Natural killer cell (primary cell): ENCODE measurements around the gene AJM1. TPM values are rescaled to one million over a fixed set of nuclear protein-coding genes. Genes with fewer than 3 reads are reported as not detected.

Source experiments
- ATAC-seq, 3 donors: fragments of 150-1000 bp in 2 of 3; fragments of 200-7000 bp in 1 of 3; cut with Tn5 transposase; 1 replicate in 1 of 3; 2 replicates in 2 of 3; pipeline ENCODE4 v1.10.0; 2021; ENCODE audit warnings: mild to moderate bottlenecking in 2 of 3, moderate library complexity in 2 of 3
- DNase-seq, 2 donors: peaks; one replicate each; pipeline versions ENCODE4 v3.0.0 to v3.0.0-alpha.2; 2013 to 2021; ENCODE audit warnings: mixed read lengths in 1 of 2
- H3K27ac ChIP-seq: one replicate; pipeline ENCODE4 v1.5.1; 2013; ENCODE audit warnings: mild to moderate bottlenecking, low read length
- H3K27me3 ChIP-seq: one replicate; pipeline ENCODE4 v1.6.1; 2013; ENCODE audit warnings: low read length; ENCODE audit not compliant: control insufficient read depth, insufficient read depth
- H3K36me3 ChIP-seq: one replicate; pipeline ENCODE4 v1.6.1; 2013; ENCODE audit warnings: low read length; ENCODE audit not compliant: control insufficient read depth, insufficient read depth
- H3K4me1 ChIP-seq: one replicate; pipeline ENCODE4 v1.6.1; 2013; ENCODE audit warnings: low read length; ENCODE audit not compliant: control insufficient read depth, insufficient read depth
- H3K4me3 ChIP-seq: one replicate; pipeline ENCODE4 v1.5.1; 2013; ENCODE audit warnings: low read length
- H3K9me3 ChIP-seq: one replicate; pipeline ENCODE4 v1.6.1; 2013; ENCODE audit warnings: low read length; ENCODE audit not compliant: control insufficient read depth, insufficient read depth
- H3K27ac Mint-ChIP-seq, 2 donors: one replicate each; pipeline ENCODE4 v1.8.0; 2022; ENCODE audit warnings: mild to moderate bottlenecking in 2 of 2, mixed read lengths in 2 of 2, moderate library complexity in 1 of 2
- H3K27me3 Mint-ChIP-seq, 2 donors: one replicate each; pipeline ENCODE4 v1.8.0; 2022; ENCODE audit warnings: low read depth in 2 of 2, mixed read lengths in 2 of 2
- H3K36me3 Mint-ChIP-seq: one replicate; pipeline ENCODE4 v1.8.0; 2022; ENCODE audit warnings: mixed read lengths
- H3K4me1 Mint-ChIP-seq, 2 donors: one replicate each; pipeline ENCODE4 v1.8.0; 2022; ENCODE audit warnings: mixed read lengths in 2 of 2
- H3K4me3 Mint-ChIP-seq: one replicate; pipeline ENCODE4 v1.8.0; 2022; ENCODE audit warnings: mild to moderate bottlenecking, moderate library complexity, mixed read lengths
- H3K9me3 Mint-ChIP-seq, 2 donors: one replicate each; pipeline ENCODE4 v1.8.0; 2022; ENCODE audit warnings: mixed read lengths in 2 of 2
- WGBS: methylation state at CpG from one replicate; pipeline ENCODE4 v1.1.7; 2013; ENCODE audit warnings: missing lambda C conversion rate; ENCODE audit not compliant: insufficient coverage; 5-methylcytosine and 5-hydroxymethylcytosine counted together
- intact Hi-C: fragments of 100-400 bp; cut with micrococcal nuclease; formaldehyde crosslinking; loops from one replicate; pipeline ENCODE4 v1.14.2; 2022
- total RNA-seq, 4 donors: library from RNA; stranded (reverse); fragments of 120-200 nt in 1 of 4; gene quantifications; one replicate each; pipeline versions ENCODE4 v1.2.3 to v1.2.4, GENCODE V29; 2013 to 2022
- TF ChIP-seq, protein P1 (sequence below): fragments of 200-600 bp; IDR thresholded peaks from one replicate; pipeline ENCODE4 v1.8.0; 2022; ENCODE audit warnings: antibody characterized with exemption

The AJM1 gene
- total RNA-seq, 3 donors from 2014 or later (not counting 1 experiment from before 2014, with no cell fraction given) = 26.6 to 35.6 (median 31.5) TPM

DNA sequence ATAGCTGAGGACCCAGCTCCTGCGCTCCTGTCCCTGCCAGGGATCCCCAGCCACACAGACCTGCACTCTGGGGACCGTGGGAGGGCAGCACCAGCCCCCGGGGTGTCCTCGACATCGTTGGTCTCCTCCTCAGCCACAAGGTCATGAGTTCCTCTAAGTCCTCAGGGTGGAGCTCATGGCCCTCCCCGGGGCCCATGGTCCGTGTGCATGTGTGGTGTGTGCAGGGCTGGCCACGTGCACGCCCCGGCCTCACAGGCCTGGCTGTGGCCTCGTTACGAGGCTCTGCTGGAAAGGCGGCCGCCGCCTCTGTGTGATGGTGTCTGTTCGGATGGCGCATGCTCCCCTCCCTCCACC, 16.1 kb upstream of the AJM1 start:
- Histone ChIP-seq H3K27me3 (no peaks in the 10 kb centered on the region), H3K27ac (no peak overlapping the region), H3K36me3 (peaks cover 29% of the 10 kb centered on the region), H3K4me3 (no peak overlapping the region), H3K4me1 (peaks cover under 1% of the 10 kb centered on the region), H3K9me3 (no peaks in the 10 kb centered on the region)
- Mint-ChIP-seq H3K36me3 (no peaks in the 10 kb centered on the region), H3K4me1 (peaks cover under 1 to 1% of the 10 kb centered on the region in 2 donors), H3K27me3 (no peaks in the 10 kb centered on the region), H3K9me3 (no peaks in the 10 kb centered on the region), H3K27ac (no peak overlapping the region), H3K4me3 (no peak overlapping the region)
- TF ChIP-seq, protein P1, sequence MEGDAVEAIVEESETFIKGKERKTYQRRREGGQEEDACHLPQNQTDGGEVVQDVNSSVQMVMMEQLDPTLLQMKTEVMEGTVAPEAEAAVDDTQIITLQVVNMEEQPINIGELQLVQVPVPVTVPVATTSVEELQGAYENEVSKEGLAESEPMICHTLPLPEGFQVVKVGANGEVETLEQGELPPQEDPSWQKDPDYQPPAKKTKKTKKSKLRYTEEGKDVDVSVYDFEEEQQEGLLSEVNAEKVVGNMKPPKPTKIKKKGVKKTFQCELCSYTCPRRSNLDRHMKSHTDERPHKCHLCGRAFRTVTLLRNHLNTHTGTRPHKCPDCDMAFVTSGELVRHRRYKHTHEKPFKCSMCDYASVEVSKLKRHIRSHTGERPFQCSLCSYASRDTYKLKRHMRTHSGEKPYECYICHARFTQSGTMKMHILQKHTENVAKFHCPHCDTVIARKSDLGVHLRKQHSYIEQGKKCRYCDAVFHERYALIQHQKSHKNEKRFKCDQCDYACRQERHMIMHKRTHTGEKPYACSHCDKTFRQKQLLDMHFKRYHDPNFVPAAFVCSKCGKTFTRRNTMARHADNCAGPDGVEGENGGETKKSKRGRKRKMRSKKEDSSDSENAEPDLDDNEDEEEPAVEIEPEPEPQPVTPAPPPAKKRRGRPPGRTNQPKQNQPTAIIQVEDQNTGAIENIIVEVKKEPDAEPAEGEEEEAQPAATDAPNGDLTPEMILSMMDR = no peak
- intact Hi-C loops = no loop called here
- no peak for DNase-seq
- no peak for ATAC-seq
- WGBS = 96% methylated on average over 17 of the region's 17 CpGs

DNA sequence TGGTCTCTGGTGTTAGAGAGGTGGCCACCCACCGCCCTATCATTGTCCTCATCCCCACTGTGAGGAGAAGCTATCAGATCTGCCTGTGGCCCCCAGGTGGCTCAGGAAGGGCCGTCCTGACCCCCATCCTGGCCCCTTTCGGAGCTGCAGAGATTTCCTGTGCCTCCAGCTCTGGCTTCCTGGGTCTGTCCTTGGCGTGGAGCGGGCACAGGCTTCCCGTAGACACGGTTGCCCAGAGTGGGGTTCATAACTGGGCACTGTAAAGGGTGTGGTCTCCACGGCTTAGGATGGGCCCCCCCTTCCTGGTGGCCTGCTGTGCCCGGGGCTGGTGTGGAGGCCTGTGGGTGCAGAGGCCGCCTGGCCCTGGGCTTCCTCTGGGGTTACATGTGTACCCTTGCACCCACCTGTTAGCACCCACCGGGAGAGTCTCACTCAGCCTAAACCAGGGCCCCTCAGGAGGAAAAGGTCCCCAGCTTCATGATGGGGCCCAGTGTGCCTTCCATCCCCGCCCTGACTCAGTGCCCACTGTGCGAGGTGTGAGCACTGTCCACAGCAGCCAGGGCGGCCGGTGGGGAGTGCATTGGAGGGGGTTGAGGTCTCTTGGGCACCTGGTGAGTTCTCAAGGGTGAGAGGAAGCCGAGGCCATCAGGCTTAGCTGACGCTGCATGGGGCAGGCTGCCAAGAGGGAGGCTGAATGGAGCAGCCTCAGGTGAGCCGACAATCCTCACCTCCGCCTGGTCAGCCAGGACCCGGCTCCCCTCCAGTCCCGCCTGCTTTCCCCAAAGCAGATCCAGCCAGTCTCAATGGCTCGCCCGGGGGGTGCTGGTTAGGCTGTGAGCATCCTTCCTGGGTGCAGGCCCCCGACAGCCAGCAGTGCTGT, 15.3 kb upstream of the AJM1 start:
- H3K4me3 Mint-ChIP-seq = no peak overlapping the region
- WGBS = 96% methylated on average over 24 of the region's 24 CpGs

DNA sequence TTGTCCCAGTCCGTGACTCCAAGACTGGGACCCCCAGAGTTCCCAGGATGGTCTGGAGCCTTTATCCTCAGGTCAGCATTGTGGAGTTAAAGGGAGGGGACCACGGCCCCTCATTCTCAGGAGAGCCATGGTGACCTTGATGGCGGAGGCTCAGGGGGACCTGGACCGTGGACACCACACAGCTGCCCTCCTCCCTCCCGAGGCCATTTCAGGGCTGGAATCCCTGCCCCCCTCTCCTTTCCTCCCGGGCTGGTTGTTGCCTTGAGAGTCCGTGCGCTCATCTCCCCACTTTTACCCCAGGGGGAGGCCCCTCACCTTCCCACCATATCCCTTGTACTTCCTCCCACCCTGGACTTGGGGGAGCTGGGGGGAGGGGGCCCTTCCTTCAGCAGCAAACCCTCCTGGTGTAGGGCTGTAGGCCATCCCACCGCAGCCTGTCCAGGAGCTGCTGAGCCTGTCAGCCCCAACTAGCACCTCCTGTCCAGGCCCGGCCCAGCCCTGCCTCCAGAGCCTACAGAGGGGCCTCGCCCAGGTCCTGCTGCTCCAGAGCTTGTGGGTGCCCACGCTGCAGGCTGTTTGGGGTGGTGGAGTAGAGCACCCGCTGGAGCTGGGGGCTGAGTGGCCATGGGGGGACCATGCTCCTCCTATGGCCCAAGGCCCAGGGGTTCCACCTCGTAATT, 14.3 kb upstream of the AJM1 start:
- TF ChIP-seq, protein P1 = no peak
- Mint-ChIP-seq H3K4me1 (no peaks in the 10 kb centered on the region), H3K9me3 (no peaks in the 10 kb centered on the region), H3K36me3 (no peaks in the 10 kb centered on the region), H3K27ac (no peak overlapping the region), H3K4me3 (no peak overlapping the region), H3K27me3 (no peaks in the 10 kb centered on the region)
- Histone ChIP-seq H3K27me3 (no peaks in the 10 kb centered on the region), H3K4me3 (no peak overlapping the region), H3K4me1 (no peaks in the 10 kb centered on the region), H3K9me3 (no peaks in the 10 kb centered on the region), H3K36me3 (peaks cover 40% of the 10 kb centered on the region), H3K27ac (no peak overlapping the region)
- no peak for DNase-seq
- 95% methylated on average over 13 of the region's 14 CpGs for WGBS
- ATAC-seq = no peak
- intact Hi-C loops = no loop called here

More for the DNA sequence above, 15.3 kb upstream of the AJM1 start:
- intact Hi-C loops = no loop called here
- TF ChIP-seq, protein P1 = no peak
- H3K4me1 ChIP-seq = no peaks in the 10 kb centered on the region
- H3K27ac Mint-ChIP-seq = no peak overlapping the region
- H3K36me3 ChIP-seq = peaks cover 35% of the 10 kb centered on the region
- H3K4me1 Mint-ChIP-seq = no peaks in the 10 kb centered on the region
- ATAC-seq (no peak), DNase-seq (no peak)
- no peaks in the 10 kb centered on the region for H3K9me3 ChIP-seq
- no peak overlapping the region for H3K27ac ChIP-seq
- no peak overlapping the region for H3K4me3 ChIP-seq
- no peaks in the 10 kb centered on the region for H3K27me3 Mint-ChIP-seq
- H3K9me3 Mint-ChIP-seq = no peaks in the 10 kb centered on the region
- H3K27me3 ChIP-seq = no peaks in the 10 kb centered on the region
- H3K36me3 Mint-ChIP-seq = no peaks in the 10 kb centered on the region
